Measurements from ENCODE around the gene MRPL36. TPM values are rescaled to one million over a fixed set of nuclear protein-coding genes. Genes with fewer than 3 reads are reported as not detected.

MRPL36 gene
- total and polyA plus RNA-seq, 2 donors (not counting 3 experiments of a cell fraction or from before 2014, with no cell fraction given), result 70.3 to 72.7 TPM

- no peaks in the 10 kb centered on the region for H4K20me1 ChIP-seq (replicated peaks; ENCODE audit: control insufficient read depth, extremely low read depth, insufficient read depth, low read length)
- ChIA-PET POLR2A (no interaction called here), CTCF (interaction anchor here (0.9 kb wide), 1 partner anchor 19 kb away, joined by 4 read pairs; no protein-coding TSS in a partner anchor)
- TF ChIP-seq FOS (IDR thresholded peaks at IDR 0.05; ENCODE audit: borderline replicate concordance, insufficient read depth, low read length) (no peak), POLR2AphosphoS5 (IDR thresholded peaks at IDR 0.05; ENCODE audit: insufficient read depth, low read depth, low read length) (no peak), JUN (IDR thresholded peaks at IDR 0.05; ENCODE audit: borderline replicate concordance, insufficient read depth, insufficient read length, low read depth) (no peak), GATA2 (IDR thresholded peaks at IDR 0.05; ENCODE audit: insufficient read depth, insufficient read length, low read depth, low read length) (no peak), MAX (IDR thresholded peaks at IDR 0.05; ENCODE audit: insufficient read depth, insufficient read length) (no peak), CTCF (IDR thresholded peaks at IDR 0.05; ENCODE audit: extremely low read depth in 1 of 2, insufficient read depth in 1 of 2, low read depth in 1 of 2, low read length in 2 of 2) (no peak), MYC (IDR thresholded peaks at IDR 0.05; ENCODE audit: low read depth, low read length) (no peak), EZH2 (IDR thresholded peaks at IDR 0.05; ENCODE audit: borderline replicate concordance, low read depth, low read length, severe bottlenecking) (no peak)
- no peak overlapping the region for H3K27ac ChIP-seq (ENCODE audit: insufficient read depth, low read depth, low read length)
- no peaks in the 10 kb centered on the region for H3K9me1 ChIP-seq (replicated peaks; ENCODE audit: control insufficient read depth, extremely low read depth, insufficient read depth, low read length)
- dilution Hi-C loops (cut with MboI; ENCODE audit: extremely low pct_ligation_motif_present, low sequenced_read_pairs) (no loop called here), intact Hi-C loops (cut with micrococcal nuclease) (no loop called here)
- H3K9me3 ChIP-seq (replicated peaks; ENCODE audit: control insufficient read depth, insufficient read depth, low read length), result no peaks in the 10 kb centered on the region
- no peak overlapping the region for H3K9ac ChIP-seq (replicated peaks; ENCODE audit: extremely low read depth, insufficient read depth, low read length)
- H3K36me3 ChIP-seq (ENCODE audit: control insufficient read depth in 2 of 2, extremely low read depth in 1 of 2, insufficient read depth in 2 of 2, low read length in 2 of 2), result no peaks in the 10 kb centered on the region
- no peak for DNase-seq (ENCODE audit: low read depth, low spot score)
- no TSS peak for BruUV-seq (replicated peaks)
- H3K27me3 ChIP-seq (ENCODE audit: control insufficient read depth in 2 of 2, insufficient read depth in 2 of 2, low read length in 2 of 2), result no peaks in the 10 kb centered on the region
- no peaks in the 10 kb centered on the region for H3K4me1 ChIP-seq (ENCODE audit: control insufficient read depth, extremely low read depth, insufficient read depth, low read length)
- H2AFZ ChIP-seq (ENCODE audit: low read depth, low read length), result no peak overlapping the region
- FAIRE-seq, result no peak
- H3K4me2 ChIP-seq (ENCODE audit: insufficient read depth, low read length), result no peak overlapping the region
- H3K4me3 ChIP-seq (replicated peaks in 1 of 3; ENCODE audit: insufficient read depth in 1 of 3, low read depth in 1 of 3, low read length in 3 of 3), result no peak overlapping the region
- H3K79me2 ChIP-seq (ENCODE audit: control insufficient read depth, insufficient read depth, low read length), result no peaks in the 10 kb centered on the region
Observed at GRCh38 chr5:1753490-1753889, 46.1 kb downstream of the MRPL36 start.

Data from endothelial cell of umbilical vein (primary cell).